Stimulated activated CD8-positive, alpha-beta memory T cell treated with anti-CD3 and anti-CD28 coated beads, Interleukin-12 subunit alpha, Interleukin-12 subunit beta, amount 100 ng/mL, for 1 hour (primary cell): Measurements from ENCODE around the gene PRSS38.

Experiments used
- DNase-seq: peaks from one replicate; pipeline ENCODE4 v3.0.0-alpha.2; 2020; ENCODE audit warnings: low read depth

The PRSS38 gene

DNA sequence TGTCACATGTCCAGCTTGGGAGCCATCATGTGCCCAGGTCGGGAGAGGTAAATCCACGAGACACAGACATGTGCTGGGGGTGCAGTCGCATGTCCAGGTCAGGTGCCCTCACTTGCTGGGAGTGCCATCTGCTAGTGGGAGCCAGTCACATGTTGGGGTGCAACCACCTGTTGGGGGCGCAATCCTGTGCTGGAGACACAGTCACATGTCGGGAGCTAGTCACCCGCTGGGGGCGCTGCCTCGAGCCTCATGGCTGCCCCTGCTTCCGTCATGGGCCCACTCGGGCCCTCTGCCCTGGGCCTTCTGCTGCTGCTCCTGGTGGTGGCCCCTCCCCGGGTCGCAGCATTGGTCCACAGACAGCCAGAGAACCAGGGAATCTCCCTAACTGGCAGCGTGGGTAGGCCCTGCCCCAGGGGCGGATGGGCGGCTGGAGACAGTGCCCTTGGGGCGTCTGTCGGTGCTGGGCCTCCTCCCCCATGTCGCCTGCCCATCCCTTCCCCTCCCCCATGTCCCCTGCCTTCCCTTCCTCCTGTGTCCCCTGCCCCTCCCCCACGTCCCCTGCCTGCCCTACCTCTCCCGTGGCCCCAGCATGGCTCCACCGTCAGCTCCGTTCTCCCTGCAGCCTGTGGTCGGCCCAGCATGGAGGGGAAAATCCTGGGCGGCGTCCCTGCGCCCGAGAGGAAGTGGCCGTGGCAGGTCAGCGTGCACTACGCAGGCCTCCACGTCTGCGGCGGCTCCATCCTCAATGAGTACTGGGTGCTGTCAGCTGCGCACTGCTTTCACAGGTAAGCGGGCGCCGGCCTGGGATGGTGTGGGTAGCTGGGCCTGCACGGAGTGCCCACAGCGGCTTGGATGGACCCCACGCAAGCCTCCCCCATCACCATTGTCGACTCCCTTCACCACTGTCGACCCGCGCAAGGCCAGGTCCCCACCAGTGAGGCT, at the start of gene PRSS38:
PRSS38 (plus strand) TSS at position 208 of the 942 bp plus-strand sequence; CDS start at position 250, 42 bp downstream.
- no peak for DNase-seq

DNA sequence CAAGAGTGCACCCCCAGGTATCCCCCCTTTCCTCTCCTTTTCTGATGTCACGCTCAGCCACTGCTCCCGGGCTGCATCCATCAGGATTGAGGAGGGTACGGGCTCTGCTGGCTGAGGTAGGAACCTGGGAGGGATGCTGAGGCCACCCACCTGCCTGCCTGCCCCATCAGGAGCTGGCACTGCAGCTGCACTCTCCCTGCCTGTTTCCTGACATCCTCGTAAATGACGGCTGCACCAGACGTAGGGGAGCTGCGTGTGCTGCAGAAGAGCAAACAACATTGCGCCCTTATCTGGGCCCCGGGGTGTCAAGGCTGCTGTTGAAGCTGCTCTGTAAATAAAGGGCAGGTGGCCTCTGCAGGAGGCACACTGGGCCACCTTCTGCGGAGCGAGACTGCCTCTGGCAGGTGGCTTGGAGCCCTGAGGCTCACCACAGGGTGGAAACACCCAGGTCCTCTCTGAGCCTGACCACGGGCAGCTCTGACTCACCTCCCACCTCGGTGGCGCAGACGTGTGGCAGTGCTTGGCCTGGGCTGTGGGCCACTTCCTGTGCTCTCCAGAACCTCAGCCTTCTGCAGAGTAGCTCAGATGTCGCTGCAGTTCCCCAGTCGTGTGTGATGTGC, 49.4 kb upstream of the PRSS38 start:
- peak; percentile 75 for DNase-seq

DNA sequence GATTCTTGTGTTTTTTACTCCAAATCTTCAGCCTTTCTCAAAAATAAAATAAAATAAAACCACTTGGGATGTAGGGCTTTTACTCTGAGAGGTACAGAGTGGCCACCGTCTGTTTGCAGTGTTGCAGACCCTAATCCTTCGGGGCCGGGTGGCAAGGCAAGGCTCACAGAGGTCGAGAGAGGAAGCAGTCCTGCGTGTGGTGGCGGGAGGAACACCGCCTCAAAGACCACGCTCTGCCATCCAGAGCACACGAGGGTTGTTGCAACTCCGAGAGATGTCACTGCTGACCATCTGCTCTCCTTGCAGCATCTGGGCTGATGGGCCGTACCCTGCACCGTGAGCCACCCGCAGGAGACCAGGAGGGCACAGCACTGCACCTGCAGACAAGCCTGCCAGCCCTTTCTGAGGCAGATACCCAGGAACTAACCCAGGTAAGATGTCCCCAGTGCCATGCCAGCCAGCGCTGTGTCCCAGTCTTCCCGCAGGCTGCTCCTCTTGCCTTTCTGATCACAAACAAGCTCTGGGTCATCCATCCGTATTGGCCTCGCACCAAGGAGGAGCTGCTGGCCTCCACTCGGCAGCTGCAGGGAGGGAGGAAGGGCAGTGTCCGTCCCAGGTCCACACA, 48.7 kb upstream of the PRSS38 start:
- no peak for DNase-seq

DNA sequence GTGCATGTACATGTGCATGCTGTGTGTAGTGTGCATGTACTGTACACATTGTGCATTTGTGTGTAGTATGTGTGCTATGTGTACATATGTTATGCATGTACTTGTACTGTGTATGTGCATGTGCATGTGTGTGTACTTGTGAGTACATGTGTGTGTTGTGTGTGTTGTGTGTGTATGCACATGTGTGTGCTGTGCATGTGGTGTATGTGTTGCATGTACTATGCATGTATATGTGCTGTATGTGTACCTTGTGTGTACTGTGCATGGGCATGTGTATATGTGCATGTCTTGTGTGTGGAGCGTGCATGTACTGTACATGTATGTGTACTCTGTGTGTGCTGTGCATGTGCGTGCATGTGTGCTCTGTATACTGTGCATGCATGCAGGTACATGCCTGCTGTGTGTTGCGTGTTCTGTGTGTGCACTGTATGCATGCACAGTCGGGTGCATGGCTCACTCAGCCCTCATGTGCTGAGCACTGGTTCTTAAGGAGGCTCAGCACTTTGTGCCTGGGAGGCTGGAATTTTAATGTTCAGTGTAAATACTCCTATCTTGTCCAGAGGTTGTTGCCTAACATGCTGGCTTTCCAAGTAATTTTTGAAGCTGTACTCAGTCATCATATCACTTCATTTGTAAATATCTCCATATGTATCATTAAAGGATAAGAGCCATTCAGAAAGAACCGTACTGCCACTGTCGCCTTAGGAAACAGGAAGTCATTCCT, 47.9 kb upstream of the PRSS38 start:
- no peak for DNase-seq

DNA sequence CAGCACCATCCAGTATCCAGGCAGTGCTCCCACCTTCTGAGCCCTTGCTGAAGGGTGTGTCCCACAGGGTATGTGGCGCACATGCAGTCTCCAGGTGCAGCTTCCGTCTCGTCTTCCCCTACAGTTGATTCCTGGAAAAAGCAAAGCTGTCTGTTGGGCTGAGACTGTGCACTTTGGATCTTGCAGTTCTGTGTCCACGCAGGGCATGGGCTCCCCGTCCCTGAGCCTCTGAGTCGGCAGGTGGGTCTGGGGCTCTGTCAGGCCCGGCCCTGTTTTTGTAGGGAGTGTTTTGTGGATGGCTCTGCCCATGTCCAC, 47.4 kb upstream of the PRSS38 start:
- DNase-seq, result no peak

DNA sequence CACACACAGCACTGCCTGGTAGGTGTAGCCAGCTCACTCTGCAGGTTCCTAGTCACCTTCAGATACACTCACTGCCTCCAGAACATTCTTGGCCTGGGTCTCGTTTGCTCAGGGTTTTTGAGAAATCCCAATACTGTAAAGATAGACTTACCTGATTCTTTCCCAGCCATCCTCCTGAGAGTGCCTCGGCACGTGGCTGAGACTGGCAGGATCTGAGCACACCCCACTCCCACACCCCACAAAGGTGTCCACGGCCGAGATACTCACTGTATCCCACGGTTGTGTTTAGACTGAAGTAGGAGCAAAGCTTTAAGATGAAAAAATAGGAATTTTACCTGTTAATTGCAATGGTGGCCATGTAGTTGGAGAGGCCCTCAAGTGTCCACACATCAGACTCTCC, 46.8 kb upstream of the PRSS38 start:
- DNase-seq, result no peak

DNA sequence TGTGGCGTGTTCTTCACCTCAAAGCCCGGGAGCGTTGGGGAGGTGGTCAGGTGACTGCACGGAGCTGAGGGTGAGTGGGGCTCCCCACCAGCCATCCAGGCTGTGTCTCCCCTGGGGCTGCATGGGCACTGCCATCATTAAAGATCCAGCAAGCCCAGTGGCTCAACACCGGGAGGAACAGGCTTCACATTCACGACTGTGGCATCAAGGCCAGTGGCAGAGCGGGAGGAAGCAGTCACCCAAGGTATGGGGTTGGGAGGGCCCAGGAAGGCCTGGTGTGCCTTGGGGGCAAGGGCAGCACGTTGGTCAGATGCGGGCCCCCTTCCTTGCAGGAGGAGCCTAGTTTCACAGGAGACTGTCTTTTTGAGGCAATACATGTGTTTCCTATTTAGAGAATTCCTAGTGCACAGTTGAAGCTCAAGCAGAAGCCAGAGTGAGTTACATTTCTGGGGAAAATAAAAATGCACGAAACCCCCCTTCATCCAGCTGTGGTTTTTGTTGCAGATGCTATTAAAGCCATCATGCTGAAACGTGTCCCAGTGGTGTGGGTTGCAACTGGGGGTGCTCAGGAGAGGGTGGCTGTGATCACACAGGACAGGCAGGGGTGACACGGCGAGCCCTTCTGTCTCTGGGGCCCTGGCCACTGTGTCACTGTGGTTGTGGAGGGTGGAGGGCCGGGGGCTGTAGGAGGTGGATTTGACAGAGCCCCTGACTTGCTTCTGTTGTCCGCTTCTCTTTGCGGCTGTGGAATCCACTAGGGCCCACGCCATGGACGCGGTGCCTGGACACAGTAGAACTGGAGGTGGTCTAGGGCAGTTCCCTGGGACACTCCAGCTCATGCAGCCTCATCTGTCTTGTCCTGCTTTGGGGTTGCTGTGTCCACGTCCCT, 46.2 kb upstream of the PRSS38 start:
- DNase-seq, result no peak

DNA sequence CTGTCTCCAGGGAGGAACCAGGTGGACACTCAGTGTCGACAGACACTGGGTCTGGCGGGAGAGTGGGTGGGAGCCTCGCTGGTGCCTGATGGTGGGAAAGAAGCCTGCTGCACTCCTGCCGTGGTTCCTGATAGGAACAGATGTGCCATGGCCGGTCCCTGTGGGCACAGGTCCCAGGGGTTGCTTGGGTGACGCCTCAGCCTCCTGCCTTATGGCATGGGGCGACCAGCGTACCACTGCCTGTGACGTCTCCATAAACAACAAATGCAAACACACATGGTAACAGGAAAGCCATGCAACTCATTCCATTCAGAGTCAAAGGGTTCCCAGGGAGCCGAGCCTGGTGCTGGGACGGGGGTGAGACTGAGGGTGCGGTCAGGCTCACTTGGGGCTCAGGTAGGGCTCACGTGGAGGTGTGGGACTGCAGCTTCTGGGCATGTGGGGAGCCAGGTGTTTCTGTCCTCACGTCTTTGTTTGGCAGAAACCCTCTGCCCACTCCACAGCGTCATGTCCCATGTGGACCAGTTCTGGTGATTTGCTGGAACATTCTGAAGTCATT, 45.5 kb upstream of the PRSS38 start:
- DNase-seq, result no peak

DNA sequence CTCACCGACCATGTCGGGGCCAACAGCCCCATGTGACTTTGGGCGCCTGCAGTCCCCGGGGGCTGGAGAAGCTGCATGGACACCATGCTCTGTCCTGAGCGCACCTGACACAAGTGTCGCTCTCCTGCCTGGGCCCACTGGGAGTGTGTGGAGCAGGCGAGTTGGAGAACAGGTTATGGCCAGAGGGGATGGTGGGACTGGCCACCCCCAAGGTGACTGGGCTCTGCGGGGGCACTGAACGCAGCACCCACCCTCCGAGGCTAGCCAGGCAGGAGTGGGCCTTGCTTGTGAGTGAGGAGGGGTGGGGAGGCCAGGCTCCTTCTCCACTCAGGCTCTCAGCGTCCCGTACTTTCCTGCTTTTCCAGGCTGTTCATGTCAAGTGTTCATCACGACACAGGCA, 44.7 kb upstream of the PRSS38 start:
- DNase-seq, result no peak

DNA sequence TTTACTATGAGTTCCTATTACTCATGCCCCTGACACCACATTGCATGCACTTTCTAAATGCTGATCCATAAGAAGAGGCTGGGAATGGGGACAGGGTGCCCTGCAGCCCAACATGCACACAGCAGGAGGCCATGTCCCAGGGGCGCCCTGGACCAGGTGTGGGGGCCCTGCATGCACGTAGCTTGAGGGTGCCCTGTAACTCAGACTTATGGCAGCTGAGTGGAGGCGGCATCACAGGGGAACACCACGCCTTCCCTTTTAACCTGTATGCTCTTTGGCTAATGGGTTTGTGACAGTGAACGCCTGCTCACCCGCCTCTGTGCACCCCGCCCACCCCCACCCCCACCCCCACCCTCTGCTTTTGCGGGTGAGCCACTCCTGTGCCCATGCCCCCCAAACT, 44.1 kb upstream of the PRSS38 start:
- no peak for DNase-seq

DNA sequence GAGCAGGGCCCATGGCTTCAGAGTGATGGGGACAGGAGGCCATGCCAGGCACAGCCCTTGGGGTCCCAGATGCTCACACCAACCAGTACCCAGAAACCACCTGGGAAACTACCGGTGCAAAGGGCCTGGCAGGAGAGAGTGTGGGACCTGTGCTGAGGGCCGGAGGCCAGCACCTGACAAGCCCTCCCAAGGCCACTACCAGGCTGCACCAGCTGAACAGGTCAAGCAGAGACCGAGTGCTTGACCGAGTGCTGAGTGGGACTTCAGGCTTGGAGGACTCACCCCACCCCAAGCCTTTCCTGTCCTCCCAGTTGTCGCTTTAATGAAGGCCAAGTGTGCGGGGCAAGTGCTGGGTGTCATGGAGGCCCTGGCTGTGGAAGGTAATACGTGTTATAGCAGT, 43.7 kb upstream of the PRSS38 start:
- no peak for DNase-seq

DNA sequence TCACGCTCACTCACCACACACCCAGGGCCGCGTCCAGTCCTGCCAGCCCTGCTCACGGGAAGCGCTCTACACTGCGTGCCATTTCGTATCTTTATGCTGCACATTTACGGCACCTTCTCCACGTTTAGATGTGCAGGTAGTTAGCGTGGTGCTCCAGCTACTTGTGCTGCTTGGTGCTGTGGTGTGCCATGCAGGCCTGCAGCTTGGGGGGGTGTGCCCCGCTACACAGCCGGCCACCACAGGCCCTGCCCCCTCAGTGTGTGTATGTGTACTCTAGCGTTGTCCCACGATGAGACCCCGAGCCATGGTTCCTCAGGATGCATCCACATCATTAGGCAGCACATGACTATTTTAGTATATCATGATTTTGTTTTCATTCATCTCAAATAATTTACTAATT, 41.9 kb upstream of the PRSS38 start:
- no peak for DNase-seq

DNA sequence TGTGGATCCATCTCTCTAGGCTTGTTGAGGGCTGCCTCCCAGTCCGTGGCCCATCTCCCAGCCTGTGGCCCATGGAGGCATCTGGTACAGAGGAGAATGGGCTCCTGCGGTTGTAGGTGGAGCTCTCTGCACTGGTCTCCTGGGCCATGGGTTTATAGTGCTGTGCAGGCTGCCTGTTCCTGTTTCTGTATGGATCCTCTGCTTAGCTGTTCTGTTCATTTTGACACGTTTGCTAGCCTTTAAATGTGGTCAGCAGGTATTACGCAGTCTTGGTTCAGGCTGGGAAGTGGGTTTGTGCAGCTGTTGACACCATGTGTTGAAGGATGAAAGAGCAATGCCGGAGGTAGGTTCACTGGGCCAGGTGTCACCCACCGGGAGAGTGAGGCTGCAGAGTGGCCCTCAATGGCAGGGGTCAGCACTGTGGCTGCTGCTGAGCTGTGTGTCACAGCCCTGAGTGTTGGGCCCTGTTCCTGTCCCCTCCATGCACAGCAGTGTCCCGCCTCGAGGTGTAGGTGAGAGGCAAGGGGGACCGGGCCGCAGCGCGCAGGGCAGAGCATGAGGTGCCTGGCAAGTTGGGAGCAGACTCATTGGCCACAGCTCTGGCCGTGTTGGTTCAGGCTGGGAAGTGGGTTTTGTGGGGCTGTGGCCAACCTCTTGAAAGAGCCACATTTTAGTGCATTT, 41.3 kb upstream of the PRSS38 start:
- no peak for DNase-seq

DNA sequence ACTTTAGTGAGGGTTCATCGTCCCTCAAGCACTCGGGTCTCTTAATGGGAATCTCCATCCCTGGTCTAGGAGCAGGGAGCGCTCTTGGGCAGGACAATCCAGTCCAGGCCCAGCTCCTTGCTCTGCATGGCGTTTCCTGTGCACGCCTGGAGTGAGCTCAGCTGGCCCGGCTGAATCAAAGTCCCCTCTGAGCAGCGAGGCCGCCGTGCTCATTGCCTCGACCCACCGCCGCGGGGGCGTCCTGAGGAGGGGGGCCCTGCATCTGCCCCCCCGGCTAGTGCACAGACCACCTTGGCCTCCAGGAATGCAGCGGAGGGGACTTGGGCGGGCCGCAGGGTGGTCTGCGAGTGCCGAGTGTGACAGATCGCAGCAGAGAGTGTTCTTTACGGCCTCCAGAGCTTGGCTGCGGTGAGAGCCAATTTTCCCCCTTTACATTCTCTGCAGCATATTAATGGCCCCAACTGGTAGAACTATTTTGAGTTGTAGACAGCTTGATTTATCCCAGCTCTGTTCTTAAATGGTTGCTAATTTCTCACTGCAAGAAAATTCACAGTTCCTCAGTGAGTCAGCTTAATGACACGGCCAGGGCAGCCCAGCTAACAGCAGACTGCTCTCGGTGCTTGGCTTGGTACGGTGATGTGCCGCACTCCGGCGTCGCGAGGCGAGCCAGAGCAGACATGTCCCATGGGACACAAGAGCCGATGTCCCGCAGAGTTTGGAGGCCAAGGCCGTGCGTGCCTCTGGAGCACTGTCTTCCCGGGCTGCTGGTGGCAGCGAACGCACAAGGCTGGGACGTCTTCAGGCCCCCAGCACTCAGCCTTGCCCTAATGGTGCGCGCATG, 40.4 kb upstream of the PRSS38 start:
- DNase-seq, result no peak

DNA sequence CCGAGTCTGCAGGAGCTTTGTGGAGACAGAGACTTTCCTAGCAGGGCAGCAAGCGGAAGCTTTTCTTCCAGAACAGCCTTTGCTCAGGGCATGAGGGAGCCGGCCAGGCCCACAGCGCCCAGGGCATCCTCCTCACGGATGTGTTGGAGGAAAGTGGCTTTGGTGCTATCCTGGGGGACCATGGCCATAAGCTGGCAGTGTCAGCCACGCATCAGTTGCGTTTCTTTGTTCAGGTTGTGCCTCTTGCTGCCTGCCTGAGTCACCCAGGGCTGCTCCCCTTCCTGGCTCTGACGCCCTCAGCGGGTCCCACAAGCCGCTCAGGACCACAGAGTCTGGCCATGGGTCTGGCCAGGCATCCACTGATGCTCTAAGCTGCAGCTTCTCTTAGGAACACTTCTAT, 39.6 kb upstream of the PRSS38 start:
- no peak for DNase-seq

DNA sequence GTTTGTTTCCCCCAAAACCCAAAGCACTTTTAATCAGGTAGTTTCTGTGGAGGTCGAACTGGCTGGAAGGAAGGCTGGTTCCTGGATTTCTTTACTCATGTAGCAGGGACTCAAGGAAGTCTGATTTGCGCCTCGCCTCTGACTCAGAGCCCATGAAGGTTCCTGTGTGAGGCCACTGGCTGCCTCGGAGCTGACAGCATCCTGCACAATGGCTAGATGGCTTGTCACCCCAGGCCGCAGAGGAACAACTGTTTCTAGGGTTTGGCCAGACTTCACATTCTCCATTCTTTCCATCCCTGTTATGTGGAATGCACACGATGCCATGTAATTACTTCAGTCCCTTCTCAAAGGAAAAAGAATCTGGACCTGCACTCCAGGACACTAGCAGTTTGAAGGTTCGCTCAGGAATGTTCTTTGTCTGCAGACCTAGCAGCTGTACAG, 39.1 kb upstream of the PRSS38 start:
- DNase-seq, result no peak

DNA sequence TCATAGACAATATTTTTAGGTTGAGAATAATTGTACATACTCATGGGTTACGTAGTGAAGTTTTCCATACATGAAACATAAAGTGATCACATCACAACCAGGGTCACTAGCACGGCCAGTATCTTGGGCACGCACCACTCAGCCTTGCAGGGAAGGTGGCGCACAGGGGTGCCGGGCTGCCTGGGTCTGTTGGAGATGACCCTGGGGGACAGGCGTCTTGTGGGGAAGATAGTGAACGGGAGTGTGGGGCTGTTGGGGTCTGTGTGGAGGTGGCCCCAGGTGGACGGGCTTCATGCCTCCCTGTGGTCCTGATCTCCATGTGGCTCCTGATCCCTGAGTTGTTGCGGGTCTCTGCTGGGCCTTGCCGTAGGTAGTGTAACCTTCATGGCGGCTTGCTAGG, 38.3 kb upstream of the PRSS38 start:
- DNase-seq, result no peak

DNA sequence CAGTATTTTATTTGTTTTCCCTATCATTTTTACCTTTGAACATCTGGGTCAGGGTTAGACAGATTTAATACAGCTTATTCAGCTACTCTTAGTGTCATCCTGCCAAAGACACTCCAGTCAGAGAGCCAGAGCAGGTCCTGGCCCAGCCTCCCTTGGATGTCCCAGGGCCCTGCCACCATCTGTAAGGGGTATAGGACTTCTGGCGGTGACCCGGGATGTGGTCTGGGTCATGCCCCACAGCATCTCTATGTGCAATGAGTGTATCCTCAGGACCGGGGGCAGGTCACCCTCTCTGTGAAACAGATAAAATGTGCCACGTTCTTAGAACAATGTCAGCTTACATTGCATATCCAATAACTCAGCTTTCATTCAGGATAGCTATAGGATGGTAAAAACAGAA, 37.8 kb upstream of the PRSS38 start:
- DNase-seq, result no peak

DNA sequence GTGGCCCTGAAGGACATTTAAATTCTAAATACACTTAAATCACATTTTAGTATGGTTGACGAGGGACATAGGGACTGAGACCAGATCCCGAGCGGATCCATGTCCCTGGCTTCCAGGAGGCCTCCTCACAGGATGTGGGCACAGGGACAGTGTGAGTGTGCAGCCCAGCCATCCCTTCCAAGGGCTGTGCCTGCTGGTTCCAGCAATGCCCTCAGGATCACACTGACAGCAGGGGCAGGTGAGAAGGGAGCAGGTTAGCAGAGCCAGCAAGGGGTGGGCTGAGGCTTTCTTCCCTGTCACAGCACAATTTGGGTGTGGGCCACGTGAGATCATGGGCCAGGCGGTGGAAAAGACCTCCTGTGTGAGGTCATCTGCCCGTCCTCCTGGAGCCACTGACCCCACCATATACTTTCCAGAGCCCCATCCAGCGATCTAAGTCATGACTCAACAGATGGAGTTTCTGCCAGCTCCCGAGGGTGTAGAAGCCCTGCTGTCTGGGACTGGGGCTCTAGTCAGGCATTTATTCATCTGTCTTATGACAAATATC, 37.0 kb upstream of the PRSS38 start:
- DNase-seq, result no peak
